ENCODE measurements around the gene TAGLN. TPM values are rescaled to one million over a fixed set of nuclear protein-coding genes. Genes with fewer than 3 reads are reported as not detected.

Gene TAGLN
- total RNA-seq, 2 donors from 2014 or later, result 442 to 1,859 TPM

DNA sequence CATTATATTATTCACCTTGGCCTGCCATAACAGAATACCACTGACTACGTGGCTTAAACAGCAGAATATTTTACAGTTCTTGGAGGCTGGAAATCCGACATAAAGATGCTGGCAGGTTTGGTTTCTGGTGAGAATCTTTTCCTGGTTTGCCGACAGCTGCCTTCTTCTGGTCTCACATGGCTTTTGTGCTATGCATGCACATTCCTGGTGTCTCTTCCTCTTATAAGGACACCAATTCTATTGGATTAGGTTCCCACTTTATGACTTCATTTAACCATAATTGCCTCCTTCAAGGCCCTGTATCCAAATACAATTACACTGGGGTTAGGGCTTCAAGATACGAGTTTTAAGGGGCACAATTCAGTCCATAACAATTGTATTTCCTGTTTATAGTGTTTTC lies 50.4 kb downstream of the TAGLN start:
- Histone ChIP-seq H3K4me1 (no peaks in the 10 kb centered on the region), H3K4me3 (no peak overlapping the region), H3K36me3 (peaks cover 41% of the 10 kb centered on the region), H3K27ac (no peak overlapping the region), H3K9me3 (no peaks in the 10 kb centered on the region), H3K27me3 (no peaks in the 10 kb centered on the region)
- TF ChIP-seq, protein P1, sequence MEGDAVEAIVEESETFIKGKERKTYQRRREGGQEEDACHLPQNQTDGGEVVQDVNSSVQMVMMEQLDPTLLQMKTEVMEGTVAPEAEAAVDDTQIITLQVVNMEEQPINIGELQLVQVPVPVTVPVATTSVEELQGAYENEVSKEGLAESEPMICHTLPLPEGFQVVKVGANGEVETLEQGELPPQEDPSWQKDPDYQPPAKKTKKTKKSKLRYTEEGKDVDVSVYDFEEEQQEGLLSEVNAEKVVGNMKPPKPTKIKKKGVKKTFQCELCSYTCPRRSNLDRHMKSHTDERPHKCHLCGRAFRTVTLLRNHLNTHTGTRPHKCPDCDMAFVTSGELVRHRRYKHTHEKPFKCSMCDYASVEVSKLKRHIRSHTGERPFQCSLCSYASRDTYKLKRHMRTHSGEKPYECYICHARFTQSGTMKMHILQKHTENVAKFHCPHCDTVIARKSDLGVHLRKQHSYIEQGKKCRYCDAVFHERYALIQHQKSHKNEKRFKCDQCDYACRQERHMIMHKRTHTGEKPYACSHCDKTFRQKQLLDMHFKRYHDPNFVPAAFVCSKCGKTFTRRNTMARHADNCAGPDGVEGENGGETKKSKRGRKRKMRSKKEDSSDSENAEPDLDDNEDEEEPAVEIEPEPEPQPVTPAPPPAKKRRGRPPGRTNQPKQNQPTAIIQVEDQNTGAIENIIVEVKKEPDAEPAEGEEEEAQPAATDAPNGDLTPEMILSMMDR (IDR thresholded peaks at IDR 0.05), result no peak
- no peak for DNase-seq (ENCODE audit: low spot score)

DNA sequence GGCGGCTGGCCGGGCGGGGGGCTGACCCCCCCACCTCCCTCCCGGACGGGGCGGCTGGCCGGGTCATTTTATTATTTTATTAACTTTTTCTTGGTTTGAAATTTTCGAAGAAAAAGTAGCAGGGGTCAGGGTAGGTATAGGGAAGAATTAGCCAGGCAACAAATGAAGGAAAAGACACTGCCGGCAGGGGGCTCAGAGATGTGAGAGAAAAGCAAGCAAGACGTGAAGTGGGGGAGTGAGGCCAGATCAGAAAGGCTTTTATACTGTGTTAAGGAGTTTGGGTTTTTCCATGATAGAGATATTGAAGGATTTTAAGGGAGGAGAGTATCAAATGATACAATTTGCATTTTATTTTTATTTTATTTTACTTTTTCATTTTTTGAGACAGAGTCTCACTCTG lies 52.3 kb downstream of the TAGLN start:
- no peak for DNase-seq (ENCODE audit: low spot score)
- Histone ChIP-seq H3K27me3 (no peaks in the 10 kb centered on the region), H3K27ac (no peak overlapping the region), H3K4me3 (no peak overlapping the region), H3K9me3 (no peaks in the 10 kb centered on the region), H3K4me1 (no peaks in the 10 kb centered on the region), H3K36me3 (peaks cover 22% of the 10 kb centered on the region)
- TF ChIP-seq, protein P1 (IDR thresholded peaks at IDR 0.05), result no peak

DNA sequence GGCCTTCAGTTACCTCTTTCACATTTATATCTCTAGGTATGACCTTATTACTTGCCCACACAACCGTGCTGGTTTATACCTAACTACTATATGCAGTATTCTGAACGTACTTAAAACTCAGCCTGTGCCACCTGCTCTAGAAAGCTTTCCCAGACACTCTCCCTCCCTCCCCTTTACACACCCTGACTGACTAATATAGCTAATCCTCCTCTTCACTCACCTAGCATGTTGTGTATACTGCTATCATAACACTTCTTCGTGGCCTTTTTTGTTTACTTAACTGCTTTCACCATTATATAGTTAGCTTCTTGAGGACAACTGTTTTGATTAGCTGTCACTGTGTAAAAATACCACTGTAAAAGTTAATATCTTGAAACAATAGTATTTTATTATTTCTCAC lies 56.8 kb downstream of the TAGLN start:
- Histone ChIP-seq H3K4me3 (no peak overlapping the region), H3K4me1 (no peaks in the 10 kb centered on the region), H3K36me3 (peaks cover 8% of the 10 kb centered on the region), H3K27ac (no peak overlapping the region), H3K27me3 (no peaks in the 10 kb centered on the region), H3K9me3 (no peaks in the 10 kb centered on the region)
- TF ChIP-seq, protein P1 (IDR thresholded peaks at IDR 0.05), result no peak
- DNase-seq (ENCODE audit: low spot score), result no peak

DNA sequence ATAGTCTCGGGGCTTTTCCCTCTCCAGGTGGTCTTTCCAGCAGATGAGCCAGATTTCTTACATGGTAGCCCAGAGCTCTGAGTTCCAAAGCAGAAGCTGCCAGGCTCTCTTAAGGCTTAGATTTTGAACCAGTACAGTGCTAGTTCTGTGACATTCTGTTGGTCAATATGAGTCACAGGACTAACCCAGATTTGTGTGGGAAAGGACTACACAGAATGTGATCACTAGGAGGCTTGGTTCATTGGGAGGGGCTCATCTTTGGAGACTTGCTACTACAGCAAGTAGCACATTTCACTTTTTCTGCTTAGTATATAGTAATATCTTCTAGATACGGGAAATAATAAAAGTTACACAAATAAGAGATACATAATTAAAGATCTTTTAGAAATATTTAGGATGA lies 57.4 kb downstream of the TAGLN start:
- Histone ChIP-seq H3K27me3 (no peaks in the 10 kb centered on the region), H3K27ac (no peak overlapping the region), H3K9me3 (no peaks in the 10 kb centered on the region), H3K4me1 (no peaks in the 10 kb centered on the region), H3K4me3 (no peak overlapping the region), H3K36me3 (peaks cover 10% of the 10 kb centered on the region)
- no peak for DNase-seq (ENCODE audit: low spot score)
- TF ChIP-seq, protein P1 (IDR thresholded peaks at IDR 0.05), result no peak

Other genes starting within 250 kb of the TAGLN start
- gene SIK3, start 100.9 kb upstream of the TAGLN start, total RNA-seq, result 10 to 100 TPM; 27.0 to 40.1 TPM
- gene PAFAH1B2, start 55.1 kb upstream of the TAGLN start, total RNA-seq, result 10 to 100 TPM; 41.1 to 65.8 TPM
- 10 to 100 TPM; 19.1 to 33.0 TPM for gene SIDT2, start 20.6 kb upstream of the TAGLN start, total RNA-seq
- gene PCSK7, start 32.7 kb downstream of the TAGLN start, total RNA-seq, result 10 to 100 TPM; 25.3 to 32.8 TPM
- gene RNF214, start 33.3 kb downstream of the TAGLN start, total RNA-seq, result 10 to 100 TPM; 11.0 to 11.5 TPM
- gene BACE1-AS, start 92.0 kb downstream of the TAGLN start, total RNA-seq, result 1 to 10 TPM; 7.5 to 9.0 TPM
- 10 to 100 TPM; 11.9 to 20.3 TPM for gene BACE1, start 116.9 kb downstream of the TAGLN start, total RNA-seq
- gene CEP164, start 128.5 kb downstream of the TAGLN start, total RNA-seq, result 1 to 10 TPM; 3.3 to 7.6 TPM